NB4 (cell line): ENCODE results near the gene NLGN2.

ENCODE experiments used
- DNase-seq: peaks from one replicate; pipeline ENCODE4 v3.0.0; 2010; ENCODE audit warnings: low read depth
- H3K4me3 ChIP-seq: one replicate; pipeline ENCODE4 v1.5.1; 2011; ENCODE audit warnings: mild to moderate bottlenecking, low read depth, low read length, moderate library complexity
- CTCF ChIP-seq: IDR thresholded peaks from one replicate; pipeline ENCODE4 v1.5.1; 2012; ENCODE audit warnings: low read depth, low read length
- MAX ChIP-seq: IDR thresholded peaks from 2 replicates; pipeline ENCODE4 v1.6.1; 2011; ENCODE audit warnings: low read depth, low read length
- MYC ChIP-seq: IDR thresholded peaks from 2 replicates; pipeline ENCODE4 v1.6.1; 2011; ENCODE audit warnings: low read depth, low read length
- POLR2A ChIP-seq: IDR thresholded peaks from 2 replicates; pipeline ENCODE4 v1.6.1; 2011; ENCODE audit warnings: mild to moderate bottlenecking; ENCODE audit not compliant: insufficient read length; ENCODE audit errors: extremely low read depth

The NLGN2 gene

GRCh38 chr17:7459961-7460545 lies 52.4 kb downstream of the NLGN2 start:
- no peak for DNase-seq
- no peak overlapping the region for H3K4me3 ChIP-seq
- no peak for TF ChIP-seq MAX
- TF ChIP-seq CTCF, result no peak
- no peak for TF ChIP-seq MYC
- no peak for TF ChIP-seq POLR2A

GRCh38 chr17:7460850-7461660 lies 53.4 kb downstream of the NLGN2 start:
- DNase-seq, result no peak
- no peak for TF ChIP-seq CTCF
- no peak for TF ChIP-seq MAX
- no peak for TF ChIP-seq MYC
- TF ChIP-seq POLR2A, result no peak
- H3K4me3 ChIP-seq, result no peak overlapping the region

- DNase-seq, result no peak
- TF ChIP-seq CTCF, result no peak
- TF ChIP-seq MAX, result no peak
- no peak for TF ChIP-seq MYC
- TF ChIP-seq POLR2A, result no peak
- H3K4me3 ChIP-seq, result no peak overlapping the region
Observed at GRCh38 chr17:7462474-7463371, 55.1 kb downstream of the NLGN2 start.

GRCh38 chr17:7463372-7463846 lies 55.8 kb downstream of the NLGN2 start:
- no peak for TF ChIP-seq CTCF
- no peak for TF ChIP-seq MAX
- no peak for TF ChIP-seq MYC
- TF ChIP-seq POLR2A, result no peak
- no peak for DNase-seq
- no peak overlapping the region for H3K4me3 ChIP-seq

- TF ChIP-seq MAX (no peak), MYC (no peak), POLR2A (no peak), CTCF (no peak)
- DNase-seq, result no peak
- H3K4me3 ChIP-seq, result no peak overlapping the region
Observed at GRCh38 chr17:7464081-7464480, 56.4 kb downstream of the NLGN2 start.
